Motor neuron (in vitro differentiated cells): ENCODE measurements around the gene HTR1B. TPM values are rescaled to one million over a fixed set of nuclear protein-coding genes. Genes with fewer than 3 reads are reported as not detected.
A peak's percentile ranks its signal among the peaks of the same experiment; 100 is the strongest.

Source experiments
- ATAC-seq, 8 experiments: fragments of 200-7000 bp; cut with Tn5 transposase; replicated peaks in 6 of 8; 2 replicates each; pipeline ENCODE4 v1.8.0; 2021; ENCODE audit warnings: mild to moderate bottlenecking in 8 of 8, moderate library complexity in 8 of 8
- H3K27ac ChIP-seq, 2 donors: fragments of 250-450 bp; sonication (Bioruptor Pico); 2 replicates each; pipeline ENCODE4 v1.9.0; 2021; ENCODE audit warnings: antibody characterized with exemption in 2 of 2, mild to moderate bottlenecking in 2 of 2, moderate library complexity in 1 of 2
- H3K4me1 ChIP-seq, 2 donors: fragments of 250-450 bp; sonication (Bioruptor Pico); replicated peaks in 1 of 2; 2 replicates each; pipeline ENCODE4 v1.6.1; 2021; ENCODE audit warnings: antibody characterized with exemption in 2 of 2, mild to moderate bottlenecking in 2 of 2, moderate library complexity in 1 of 2
- H3K4me3 ChIP-seq, 5 donors: fragments of 250-450 bp; sonication (Bioruptor Pico); 2 replicates each; pipeline ENCODE4 v1.9.0; 2021; ENCODE audit warnings: antibody characterized with exemption in 5 of 5, mild to moderate bottlenecking in 5 of 5, moderate library complexity in 4 of 5
- WGBS, 10 experiments: fragments of 450-650 bp; shearing (Covaris generic); methylation state at CpG; one replicate each; pipeline ENCODE4 v1.0.0; 2022; 5-methylcytosine and 5-hydroxymethylcytosine counted together
- in situ Hi-C, 9 experiments: fragments of 400-800 bp; cut with MboI; loops; one replicate each; pipeline ENCODE4 v1.15.0; 2021; ENCODE audit warnings: low sequenced_read_pairs in 9 of 9, low pct_unique_long_range_greater_than_20kb in 2 of 9; ENCODE audit not compliant: unreplicated experiment in 9 of 9
- total RNA-seq, 8 experiments: library from RNA; unstranded; fragments of 300-600 nt; gene quantifications; 2 replicates each; pipeline versions ENCODE4 v1.2.3 to v1.2.4, GENCODE V29; 2022

Gene HTR1B
- total RNA-seq, 8 experiments from 2014 or later = 0.60 to 8.2 (median 1.7) TPM

DNA sequence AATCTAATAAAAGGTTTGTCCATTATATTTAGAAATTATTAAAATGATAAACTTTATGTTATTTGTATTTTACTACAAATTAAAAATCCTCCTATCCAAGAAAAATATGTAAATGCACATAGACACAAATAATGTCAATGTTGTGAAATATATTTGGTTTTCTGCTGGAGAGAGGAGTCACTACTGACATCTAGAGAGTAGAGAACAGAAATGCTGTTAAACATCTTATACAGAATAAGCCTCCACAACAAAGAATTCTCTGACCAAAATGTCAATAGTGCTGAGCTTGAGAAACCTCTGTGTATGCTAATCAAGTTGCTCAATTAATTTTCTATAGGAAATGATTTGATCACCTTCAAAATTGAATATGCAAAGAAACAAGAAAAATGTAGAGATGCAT lies 12.4 kb downstream of the HTR1B start:
- in situ Hi-C loops = loop anchor here in 7 of 9 experiments (10.0 to 25.0 kb wide), 5 partner anchors 764 to 1564 kb away; no protein-coding TSS in a partner anchor
- H3K4me3 ChIP-seq = no peak overlapping the region
- no peak overlapping the region for H3K27ac ChIP-seq
- H3K4me1 ChIP-seq = no peaks in the 10 kb centered on the region
- ATAC-seq = peak in 2 of 8 experiments; percentile 6 to 12

DNA sequence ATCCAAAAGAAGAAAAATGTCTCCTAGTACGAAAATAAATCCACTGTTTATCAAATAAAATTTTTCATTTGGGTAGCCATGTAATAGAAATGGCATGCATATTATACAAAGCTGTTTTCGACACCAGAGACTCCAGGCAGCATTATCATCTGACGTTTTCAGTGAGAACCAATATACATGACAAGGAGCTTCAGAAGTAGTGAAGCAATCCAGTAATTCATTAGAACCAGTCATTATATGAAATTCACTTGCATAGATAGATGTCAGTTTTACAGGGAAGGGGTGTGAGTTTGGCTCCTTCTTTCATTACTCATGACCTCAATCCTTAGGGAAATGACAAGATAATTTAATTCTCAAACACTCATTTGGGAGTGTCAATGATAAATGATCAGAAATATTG lies 14.7 kb downstream of the HTR1B start:
- peak in 5 of 8 experiments; percentile 38 to 78 (median 53) for ATAC-seq
- Histone ChIP-seq H3K27ac (no peak overlapping the region), H3K4me1 (no peaks in the 10 kb centered on the region), H3K4me3 (no peak overlapping the region)
- 13 to 63% (median 46%) methylated on average over 1 to 3 of the region's 3 CpGs; no CpG with 5 or more reads in 1 of the 10 experiments for WGBS, 10 experiments
- in situ Hi-C loops = no loop called here

DNA sequence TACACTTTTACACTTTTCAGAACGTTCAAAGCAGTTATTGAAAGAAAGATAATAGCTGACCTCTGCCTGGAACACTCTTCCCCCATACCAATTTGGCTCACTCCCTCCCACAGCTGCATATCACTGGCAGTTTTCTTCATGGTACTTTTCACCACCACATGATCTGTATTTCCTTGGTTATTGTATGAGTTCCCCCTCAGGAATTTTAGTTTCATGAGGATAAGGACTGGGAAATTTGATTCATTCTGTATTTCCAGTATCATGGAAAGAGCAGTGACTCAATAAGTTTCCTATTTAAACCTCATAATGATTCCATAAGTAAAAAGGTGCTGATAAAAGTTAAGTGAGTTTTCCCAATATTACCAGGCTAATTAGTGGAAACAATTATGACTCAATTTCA lies 16.0 kb downstream of the HTR1B start:
- 8 to 36% (median 25%) methylated on average over 1 of the region's 1 CpG; no CpG with 5 or more reads in 3 of the 10 experiments for WGBS, 10 experiments
- Histone ChIP-seq H3K27ac (no peak overlapping the region), H3K4me1 (no peaks in the 10 kb centered on the region), H3K4me3 (no peak overlapping the region)
- ATAC-seq = no peak
- in situ Hi-C loops = no loop called here

DNA sequence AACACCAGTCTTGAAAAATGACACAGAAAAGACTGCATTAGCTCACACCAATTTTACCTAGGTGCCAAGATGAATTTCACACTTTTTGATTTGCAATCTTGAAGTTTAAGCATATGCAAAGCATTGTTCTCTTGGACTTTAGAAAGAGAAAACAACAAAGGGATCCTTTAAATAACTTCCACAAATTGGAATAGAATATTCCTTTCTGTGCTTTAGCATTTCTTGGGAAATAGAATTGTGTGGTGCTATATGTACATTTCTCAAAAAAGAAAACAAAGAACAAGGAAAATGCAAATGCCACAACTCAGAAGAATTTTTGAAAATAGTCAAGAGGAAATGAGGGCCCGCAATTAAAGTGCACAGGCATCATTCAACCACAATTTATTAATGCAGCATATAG lies 17.0 kb downstream of the HTR1B start:
- WGBS, 10 experiments = 0 to 92% (median 0%) methylated on average over 1 of the region's 1 CpG; no CpG with 5 or more reads in 3 of the 10 experiments
- ATAC-seq = peak in 3 of 8 experiments; percentile 53 to 85 (median 73)

DNA sequence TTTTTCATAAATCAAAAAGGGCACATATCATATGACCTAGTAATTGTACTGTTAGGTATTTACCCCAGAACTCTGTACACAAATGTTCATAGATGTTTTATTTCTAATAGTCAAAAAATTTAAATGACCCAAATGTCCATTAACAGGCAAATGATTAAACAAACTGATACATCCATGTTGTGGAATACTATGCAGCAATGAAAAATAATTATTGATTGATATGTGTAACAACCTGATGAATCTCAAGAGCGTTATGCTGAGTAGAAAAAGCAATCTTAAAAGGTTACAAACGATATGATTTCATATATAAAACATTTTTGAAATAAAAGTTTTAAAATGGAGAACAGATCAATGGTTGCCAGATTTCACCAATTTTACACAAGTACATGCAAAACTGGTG lies 18.1 kb downstream of the HTR1B start:
- whole genome bisulfite sequencing, 10 experiments = 15 to 93% (median 59%) methylated on average over 1 to 2 of the region's 2 CpGs
- in situ Hi-C loops = no loop called here

More for the DNA sequence above, 17.0 kb downstream of the HTR1B start:
- in situ Hi-C loops = no loop called here
- Histone ChIP-seq H3K27ac (no peak overlapping the region), H3K4me1 (no peaks in the 10 kb centered on the region), H3K4me3 (no peak overlapping the region)

DNA sequence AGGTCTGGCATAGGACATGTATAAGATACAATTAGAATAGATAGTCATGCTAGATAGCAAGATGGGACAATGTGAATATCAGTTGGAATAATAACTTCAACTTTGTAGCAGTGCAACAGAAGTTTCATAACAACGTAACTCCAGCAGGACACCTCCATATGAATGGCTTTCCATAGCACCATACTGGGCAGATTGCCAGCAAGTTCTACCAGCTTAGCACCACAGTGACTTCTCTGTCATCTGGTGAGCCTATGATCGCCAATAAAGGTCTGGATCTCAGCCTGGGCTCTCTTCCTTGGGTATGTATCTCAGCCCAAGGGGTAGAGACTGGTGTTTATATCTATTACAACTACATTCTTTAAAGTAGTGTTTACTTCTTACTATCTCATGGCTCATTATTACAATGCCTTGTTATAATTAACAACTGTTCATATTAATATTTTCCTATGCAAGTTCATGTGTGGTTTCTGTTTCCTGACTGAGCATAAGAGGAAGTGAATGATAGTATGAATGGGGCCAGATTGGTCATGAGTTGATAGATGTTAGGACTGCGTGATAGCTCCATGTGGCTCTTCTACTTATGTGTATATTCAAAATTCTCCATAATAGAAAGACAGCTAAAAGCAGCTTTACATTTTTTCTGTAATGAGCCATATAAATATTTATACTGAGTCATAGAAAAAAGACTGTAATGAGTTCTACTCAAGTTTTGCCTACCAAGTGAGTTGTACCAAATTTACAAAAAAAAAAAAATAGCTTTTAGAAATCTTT lies 22.9 kb downstream of the HTR1B start:
- no peak for ATAC-seq
- no peak overlapping the region for H3K4me3 ChIP-seq
- in situ Hi-C loops = no loop called here
- 29 to 100% (median 83%) methylated on average over 1 to 3 of the region's 3 CpGs; no CpG with 5 or more reads in 2 of the 10 experiments for WGBS, 10 experiments
- no peak overlapping the region for H3K27ac ChIP-seq
- no peaks in the 10 kb centered on the region for H3K4me1 ChIP-seq

More for the DNA sequence above, 18.1 kb downstream of the HTR1B start:
- Histone ChIP-seq H3K4me1 (no peaks in the 10 kb centered on the region), H3K4me3 (no peak overlapping the region), H3K27ac (no peak overlapping the region)
- no peak for ATAC-seq

DNA sequence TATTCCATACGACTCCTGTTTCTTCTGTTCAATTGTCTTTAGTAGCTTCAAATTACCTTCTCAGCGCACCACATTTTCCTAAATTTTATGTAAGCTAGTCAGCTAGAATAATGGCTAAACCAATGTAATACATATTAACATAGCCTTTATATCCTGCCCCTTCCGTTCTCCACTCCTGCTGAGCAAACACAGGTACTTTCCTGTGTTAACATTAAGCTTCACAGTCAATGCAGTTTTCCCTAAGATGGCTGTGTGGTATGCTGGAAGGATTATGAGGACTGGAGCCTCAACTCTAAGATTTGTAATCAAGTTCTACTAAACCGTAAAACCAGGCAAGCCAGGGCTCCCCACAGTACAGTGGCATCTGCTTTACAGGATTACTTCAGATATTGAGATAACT lies 29.4 kb downstream of the HTR1B start:
- H3K27ac ChIP-seq = no peak overlapping the region
- no peak overlapping the region for H3K4me3 ChIP-seq
- H3K4me1 ChIP-seq = no peaks in the 10 kb centered on the region
- WGBS, 10 experiments = 76 to 92% (median 82%) methylated on average over 3 to 4 of the region's 4 CpGs; no CpG with 5 or more reads in 1 of the 10 experiments
- in situ Hi-C loops = no loop called here
- ATAC-seq = no peak

DNA sequence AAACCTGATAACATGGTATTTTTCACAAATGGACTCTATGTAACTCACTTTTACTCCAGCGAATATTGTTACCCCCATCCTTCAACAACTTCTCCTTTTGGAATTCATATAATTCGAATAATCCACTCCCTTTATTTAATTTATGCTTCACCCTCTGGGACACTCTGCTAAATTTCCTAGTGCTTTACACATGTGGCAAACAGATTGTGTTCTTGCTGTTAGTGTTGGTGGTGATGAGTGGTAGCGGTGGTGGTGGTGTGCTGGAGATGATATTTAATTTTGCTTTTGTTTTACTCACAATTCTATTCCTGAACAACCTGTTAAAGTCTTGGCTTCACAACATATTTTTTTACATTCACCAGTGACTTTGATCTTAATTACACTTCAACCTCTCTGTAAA lies 32.8 kb downstream of the HTR1B start:
- 6 to 80% (median 33%) methylated on average over 1 to 3 of the region's 3 CpGs; no CpG with 5 or more reads in 1 of the 10 experiments for WGBS, 10 experiments
- ATAC-seq = peak in 3 of 8 experiments; percentile 86 to 96 (median 89)
- no peak overlapping the region for H3K27ac ChIP-seq
- H3K4me1 ChIP-seq = no peaks in the 10 kb centered on the region
- in situ Hi-C loops = no loop called here
- H3K4me3 ChIP-seq = no peak overlapping the region

DNA sequence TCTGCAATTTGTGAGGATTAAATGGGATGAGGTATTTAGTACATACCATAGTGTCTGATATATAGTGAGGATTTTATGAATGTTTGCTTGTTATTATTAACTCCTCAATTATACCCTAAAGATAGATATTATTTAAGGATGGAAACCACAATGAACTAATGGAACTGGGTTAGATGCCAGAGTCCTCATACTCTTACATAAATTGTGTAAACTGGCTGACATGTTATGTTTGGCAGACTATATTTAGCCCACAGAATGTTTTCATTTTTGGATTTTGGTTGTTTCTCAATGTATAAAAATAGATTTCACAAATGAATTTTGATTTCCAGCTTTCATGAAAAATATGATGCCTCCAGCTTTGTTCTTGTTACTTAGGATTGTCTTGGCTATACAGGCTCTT lies 37.6 kb downstream of the HTR1B start:
- no peak for ATAC-seq
- no peak overlapping the region for H3K27ac ChIP-seq
- H3K4me1 ChIP-seq = no peaks in the 10 kb centered on the region
- H3K4me3 ChIP-seq = no peak overlapping the region
- in situ Hi-C loops = no loop called here

DNA sequence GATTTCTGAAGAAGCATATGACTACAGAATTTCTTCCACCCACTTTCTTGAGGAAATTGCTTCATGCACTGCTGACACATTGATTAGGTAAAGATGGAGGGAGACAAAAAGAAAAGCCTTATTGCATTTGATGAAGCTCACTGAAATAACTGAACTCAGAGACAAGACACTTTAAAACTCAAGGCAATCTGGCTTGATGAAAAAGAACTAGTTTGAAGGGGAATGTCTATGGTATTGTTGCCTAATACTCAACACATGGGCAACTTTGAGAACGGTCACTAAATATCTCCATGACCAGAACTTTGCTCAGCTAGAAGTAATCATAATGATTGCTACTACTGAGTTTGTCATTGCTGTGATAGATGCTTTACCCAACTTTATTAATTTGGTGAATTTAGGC lies 38.1 kb downstream of the HTR1B start:
- in situ Hi-C loops = no loop called here
- Histone ChIP-seq H3K4me3 (no peak overlapping the region), H3K27ac (no peak overlapping the region), H3K4me1 (no peaks in the 10 kb centered on the region)
- 29 to 100% (median 67%) methylated on average over 1 of the region's 1 CpG; no CpG with 5 or more reads in 5 of the 10 experiments for WGBS, 10 experiments
- ATAC-seq = no peak

DNA sequence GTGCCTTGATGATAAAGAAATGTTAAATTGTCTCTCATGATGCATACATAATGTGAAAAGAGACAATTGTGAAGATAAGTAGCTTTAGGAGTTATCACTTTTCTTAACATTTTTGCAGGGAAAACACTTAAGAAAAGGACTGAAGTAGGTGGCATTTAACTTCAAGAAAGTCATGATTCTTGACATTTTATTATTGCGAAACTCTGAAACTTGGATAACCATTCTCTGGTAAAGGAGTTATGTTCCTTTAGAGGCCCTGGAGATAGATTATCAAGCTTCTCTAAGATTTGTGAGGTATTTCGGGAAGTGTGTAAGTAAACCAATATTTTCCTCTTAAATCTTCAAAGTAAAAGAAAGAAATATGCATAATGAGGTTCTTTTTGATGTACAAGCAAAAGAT lies 38.5 kb downstream of the HTR1B start:
- Histone ChIP-seq H3K27ac (no peak overlapping the region), H3K4me3 (no peak overlapping the region), H3K4me1 (no peaks in the 10 kb centered on the region)
- in situ Hi-C loops = no loop called here
- no peak for ATAC-seq
- 61 to 100% (median 86%) methylated on average over 1 to 2 of the region's 2 CpGs; no CpG with 5 or more reads in 2 of the 10 experiments for WGBS, 10 experiments

DNA sequence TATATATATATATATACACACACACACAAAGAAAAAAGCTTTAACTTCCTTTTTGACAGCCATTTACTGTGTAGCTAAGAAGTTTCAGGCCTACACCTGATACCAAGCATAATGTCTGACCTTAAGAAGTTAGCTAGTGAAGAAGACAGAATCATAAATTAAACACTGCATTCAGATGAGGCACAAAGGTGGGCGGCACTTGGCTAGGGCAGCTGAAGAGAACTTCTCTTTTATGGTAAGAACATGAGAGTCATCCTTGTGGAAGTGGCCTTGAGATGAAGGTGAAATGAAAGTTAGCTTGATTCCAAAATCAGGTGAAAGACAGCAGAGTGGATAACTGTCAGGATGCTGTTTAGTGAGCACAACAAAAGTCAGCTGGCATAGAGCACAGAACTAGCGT lies 46.5 kb downstream of the HTR1B start:
- Histone ChIP-seq H3K4me3 (no peak overlapping the region), H3K4me1 (no peaks in the 10 kb centered on the region), H3K27ac (no peak overlapping the region)
- 33 to 100% (median 89%) methylated on average over 1 to 2 of the region's 2 CpGs; no CpG with 5 or more reads in 2 of the 10 experiments for WGBS, 10 experiments
- ATAC-seq = no peak
- in situ Hi-C loops = no loop called here

DNA sequence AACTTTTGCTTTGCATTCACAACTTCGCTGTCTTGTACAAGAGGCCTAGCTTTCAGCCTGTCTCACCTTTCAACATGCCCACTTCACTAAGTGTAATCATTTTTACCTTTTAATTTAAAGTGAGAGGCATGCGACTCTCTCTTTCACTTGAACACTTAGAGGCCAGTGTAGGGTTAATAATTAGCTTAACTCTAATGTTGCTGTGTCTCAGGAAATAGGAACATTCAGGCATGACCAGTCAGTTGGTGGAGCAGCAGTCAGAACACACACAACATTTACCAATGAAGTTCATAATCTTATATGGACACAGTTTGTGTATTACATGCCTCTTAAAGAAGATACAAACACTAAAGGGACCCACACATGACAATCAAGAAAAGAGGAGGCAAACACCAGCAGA lies 47.6 kb downstream of the HTR1B start:
- Histone ChIP-seq H3K4me3 (no peak overlapping the region), H3K27ac (no peak overlapping the region), H3K4me1 (no peaks in the 10 kb centered on the region)
- ATAC-seq = no peak
- WGBS, 10 experiments = 17 to 100% (median 71%) methylated on average over 1 to 2 of the region's 2 CpGs
- in situ Hi-C loops = no loop called here
